ENCODE measurements around the gene VDR. TPM values are rescaled to one million over a fixed set of nuclear protein-coding genes. Genes with fewer than 3 reads are reported as not detected.

The VDR gene
- polyA plus RNA-seq, 3 donors: 6.0 to 14.8 (median 12.8) TPM

DNA sequence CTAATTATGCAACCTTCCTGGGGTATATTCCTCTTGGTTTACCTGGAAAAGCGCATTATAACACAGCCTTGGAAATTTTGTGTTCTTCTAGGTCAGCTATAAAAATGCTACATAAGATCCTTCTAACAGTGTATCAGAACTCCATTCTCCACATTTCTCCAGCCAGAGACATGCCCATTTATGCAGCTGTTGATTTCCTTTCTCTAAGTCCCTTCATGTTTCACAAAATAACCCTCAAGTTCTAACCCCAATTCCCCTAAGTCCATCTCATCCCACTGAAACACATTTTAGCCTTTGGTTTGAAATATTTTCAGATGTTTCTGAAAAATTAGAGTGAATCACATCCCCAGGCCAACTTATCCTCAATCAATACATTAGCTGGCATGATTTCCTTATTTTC lies 64.2 kb downstream of the VDR start:
- Mint-ChIP-seq H3K4me1 (peaks cover 11% of the 10 kb centered on the region), H3K27me3 (ENCODE audit: low read depth in 3 of 3) (peaks cover 2 to 7% (median 5%) of the 10 kb centered on the region in 3 donors), H3K36me3 (peaks cover 26 to 29% of the 10 kb centered on the region in 2 donors), H3K27ac (no peak overlapping the region), H3K9me3 (no peaks in the 10 kb centered on the region), H3K4me3 (no peak overlapping the region)
- H3K4me1 ChIP-seq (ENCODE audit: control insufficient read depth in 1 of 2, insufficient read depth in 2 of 2, low read length in 2 of 2): peaks cover 2 to 3% of the 10 kb centered on the region in 2 donors
- peaks cover 18 to 30% of the 10 kb centered on the region in 2 donors for H3K36me3 ChIP-seq (replicated peaks in 1 of 2; ENCODE audit: control insufficient read depth in 1 of 2, insufficient read depth in 2 of 2, low read length in 2 of 2)
- no peak overlapping the region for H3K27ac ChIP-seq (ENCODE audit: low read depth in 1 of 2, low read length in 2 of 2)
- H2AFZ ChIP-seq (ENCODE audit: insufficient read depth, low read depth, low read length, poor library complexity, severe bottlenecking): no peak overlapping the region
- no peaks in the 10 kb centered on the region for H3K9me3 ChIP-seq (replicated peaks in 1 of 2; ENCODE audit: control insufficient read depth in 1 of 2, insufficient read depth in 1 of 2, low read length in 2 of 2)
- intact Hi-C loops (cut with micrococcal nuclease): no loop called here
- DNase-seq: no peak
- no peaks in the 10 kb centered on the region for H3K79me2 ChIP-seq (ENCODE audit: insufficient read depth, low read length)
- H3K4me3 ChIP-seq (replicated peaks in 1 of 3; ENCODE audit: low read depth in 2 of 3, low read length in 3 of 3): no peak overlapping the region
- no peak overlapping the region for H3K9ac ChIP-seq (ENCODE audit: insufficient read depth, low read length, poor library complexity, severe bottlenecking)
- H3K27me3 ChIP-seq (ENCODE audit: control insufficient read depth in 2 of 2, insufficient read depth in 2 of 2, low read length in 2 of 2): no peaks in the 10 kb centered on the region
- H4K20me1 ChIP-seq (ENCODE audit: insufficient read depth, low read length): no peaks in the 10 kb centered on the region
- TF ChIP-seq, protein P1, sequence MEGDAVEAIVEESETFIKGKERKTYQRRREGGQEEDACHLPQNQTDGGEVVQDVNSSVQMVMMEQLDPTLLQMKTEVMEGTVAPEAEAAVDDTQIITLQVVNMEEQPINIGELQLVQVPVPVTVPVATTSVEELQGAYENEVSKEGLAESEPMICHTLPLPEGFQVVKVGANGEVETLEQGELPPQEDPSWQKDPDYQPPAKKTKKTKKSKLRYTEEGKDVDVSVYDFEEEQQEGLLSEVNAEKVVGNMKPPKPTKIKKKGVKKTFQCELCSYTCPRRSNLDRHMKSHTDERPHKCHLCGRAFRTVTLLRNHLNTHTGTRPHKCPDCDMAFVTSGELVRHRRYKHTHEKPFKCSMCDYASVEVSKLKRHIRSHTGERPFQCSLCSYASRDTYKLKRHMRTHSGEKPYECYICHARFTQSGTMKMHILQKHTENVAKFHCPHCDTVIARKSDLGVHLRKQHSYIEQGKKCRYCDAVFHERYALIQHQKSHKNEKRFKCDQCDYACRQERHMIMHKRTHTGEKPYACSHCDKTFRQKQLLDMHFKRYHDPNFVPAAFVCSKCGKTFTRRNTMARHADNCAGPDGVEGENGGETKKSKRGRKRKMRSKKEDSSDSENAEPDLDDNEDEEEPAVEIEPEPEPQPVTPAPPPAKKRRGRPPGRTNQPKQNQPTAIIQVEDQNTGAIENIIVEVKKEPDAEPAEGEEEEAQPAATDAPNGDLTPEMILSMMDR (IDR thresholded peaks at IDR 0.05): no peak
- WGBS (ENCODE audit: insufficient coverage): 100% methylated on average over 1 of the region's 1 CpG
- no peak overlapping the region for H3K4me2 ChIP-seq (replicated peaks; ENCODE audit: extremely low read depth, low read length, poor library complexity, severe bottlenecking)

DNA sequence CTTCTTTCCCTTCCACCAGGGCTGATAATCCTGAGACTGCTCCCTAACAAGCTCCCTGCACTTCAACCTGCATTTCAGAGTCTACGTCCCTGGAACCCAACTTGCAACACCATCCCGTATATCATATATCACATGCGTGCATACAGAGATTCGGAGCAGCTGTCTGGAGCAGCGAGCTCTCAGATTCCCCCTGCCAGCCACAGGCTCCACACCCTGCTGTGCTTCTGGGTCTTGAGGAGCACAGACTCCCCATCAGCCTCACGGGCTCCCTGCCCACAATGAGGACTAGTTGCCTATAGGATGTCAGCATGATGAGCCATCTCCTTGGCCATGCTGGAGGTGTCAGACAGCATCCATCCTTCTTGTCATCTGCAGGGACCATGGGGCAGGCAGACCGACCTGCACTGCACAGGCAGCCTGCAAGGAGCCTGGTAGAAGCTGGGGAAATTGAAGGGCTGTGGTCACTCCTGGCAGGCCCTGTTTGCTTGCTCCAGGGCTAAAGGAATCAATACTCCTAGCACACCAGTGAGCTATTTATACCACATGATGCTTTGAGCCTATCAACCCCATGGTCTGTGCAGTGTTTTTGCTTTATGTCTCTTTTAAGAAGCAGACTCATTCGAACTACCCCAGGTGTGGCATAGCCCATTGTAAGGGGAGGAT lies 65.4 kb downstream of the VDR start:
- TF ChIP-seq, protein P1 (IDR thresholded peaks at IDR 0.05): no peak
- H3K9ac ChIP-seq (ENCODE audit: insufficient read depth, low read length, poor library complexity, severe bottlenecking): no peak overlapping the region
- no peak overlapping the region for H3K27ac ChIP-seq (ENCODE audit: low read depth in 1 of 2, low read length in 2 of 2)
- no peak overlapping the region for H3K4me3 ChIP-seq (replicated peaks in 1 of 3; ENCODE audit: low read depth in 2 of 3, low read length in 3 of 3)
- no peaks in the 10 kb centered on the region for H3K79me2 ChIP-seq (ENCODE audit: insufficient read depth, low read length)
- Mint-ChIP-seq H3K36me3 (peaks cover 14 to 17% of the 10 kb centered on the region in 2 donors), H3K27ac (peak overlapping the region in 2 of 7 donors; percentile 62 to 71), H3K4me3 (peak overlapping the region in 1 of 2 donors; percentile 31), H3K4me1 (peaks cover 23% of the 10 kb centered on the region), H3K27me3 (ENCODE audit: low read depth in 3 of 3) (peaks cover 2 to 7% (median 5%) of the 10 kb centered on the region in 3 donors), H3K9me3 (no peaks in the 10 kb centered on the region)
- no peak for DNase-seq
- H4K20me1 ChIP-seq (ENCODE audit: insufficient read depth, low read length): no peaks in the 10 kb centered on the region
- no peaks in the 10 kb centered on the region for H3K27me3 ChIP-seq (ENCODE audit: control insufficient read depth in 2 of 2, insufficient read depth in 2 of 2, low read length in 2 of 2)
- peaks cover 6 to 18% of the 10 kb centered on the region in 2 donors for H3K36me3 ChIP-seq (replicated peaks in 1 of 2; ENCODE audit: control insufficient read depth in 1 of 2, insufficient read depth in 2 of 2, low read length in 2 of 2)
- no peaks in the 10 kb centered on the region for H3K9me3 ChIP-seq (replicated peaks in 1 of 2; ENCODE audit: control insufficient read depth in 1 of 2, insufficient read depth in 1 of 2, low read length in 2 of 2)
- H3K4me1 ChIP-seq (ENCODE audit: control insufficient read depth in 1 of 2, insufficient read depth in 2 of 2, low read length in 2 of 2): peaks cover 14 to 16% of the 10 kb centered on the region in 2 donors
- 90% methylated on average over 7 of the region's 8 CpGs for WGBS (ENCODE audit: insufficient coverage)
- no peak overlapping the region for H2AFZ ChIP-seq (ENCODE audit: insufficient read depth, low read depth, low read length, poor library complexity, severe bottlenecking)
- H3K4me2 ChIP-seq (replicated peaks; ENCODE audit: extremely low read depth, low read length, poor library complexity, severe bottlenecking): no peak overlapping the region
- intact Hi-C loops (cut with micrococcal nuclease): loop anchor here (2.0 to 10.0 kb wide), 5 partner anchors 37 to 125 kb away; no protein-coding TSS in a partner anchor
